Testis (tissue), 3 donors: ENCODE measurements around the gene CFHR5. TPM values are rescaled to one million over a fixed set of nuclear protein-coding genes. Genes with fewer than 3 reads are reported as not detected.

Experiments used
- DNase-seq: peaks from one replicate; pipeline ENCODE4 v3.0.0-alpha.2; 2019
- H3K27ac ChIP-seq, 2 donors: fragments of 200-600 bp; sonication (generic); one replicate each; pipeline ENCODE4 v1.5.1; 2019
- H3K27me3 ChIP-seq: fragments of 200-600 bp; sonication (generic); one replicate; pipeline ENCODE4 v1.5.1; 2019
- H3K36me3 ChIP-seq: fragments of 200-600 bp; sonication (generic); one replicate; pipeline ENCODE4 v1.5.1; 2017; ENCODE audit warnings: low read depth; ENCODE audit errors: missing control alignments
- H3K4me1 ChIP-seq: fragments of 200-600 bp; sonication (generic); one replicate; pipeline ENCODE4 v1.5.1; 2019
- H3K4me3 ChIP-seq, 2 donors: fragments of 200-600 bp; sonication (generic); one replicate each; pipeline ENCODE4 v1.5.1; 2017 to 2019
- H3K9me3 ChIP-seq: fragments of 200-600 bp; sonication (generic); one replicate; pipeline ENCODE4 v1.5.1; 2017
- POLR2A ChIP-seq: fragments of 450-650 bp; IDR thresholded peaks from one replicate; pipeline ENCODE4 v1.6.1; 2017; ENCODE audit warnings: antibody characterized with exemption, mild to moderate bottlenecking, moderate library complexity
- WGBS, 2 donors: methylation state at CpG; one replicate each; pipeline ENCODE4 v1.1.5; 2018; 5-methylcytosine and 5-hydroxymethylcytosine counted together
- intact Hi-C: fragments of 100-400 bp; cut with DNase I; formaldehyde crosslinking; loops from one replicate; pipeline ENCODE4 v1.15.1; 2023; ENCODE audit warnings: low total_unique reads
- polyA plus RNA-seq: library from polyadenylated mRNA; stranded (reverse); fragments of 350-450 nt; fragmentation: Illumina TruSeq; extraction: RNeasy Lipid Tissue Mini Kit (QIAGEN cat#74804); gene quantifications from one replicate; pipeline ENCODE4 v1.2.3, GENCODE V29; 2014; ENCODE audit warnings: low read depth, low replicate concordance; ENCODE audit not compliant: insufficient read depth
- total RNA-seq, 2 donors: library from RNA; depleted of rRNA; stranded (reverse); fragments of >200 nt; gene quantifications; one replicate each; pipeline ENCODE4 v1.2.3, GENCODE V29; 2016
- TF ChIP-seq, protein P1 (sequence below), 3 experiments: fragments of 450-650 bp in 2 of 3; fragments of 200-600 bp in 1 of 3; sonication (generic) in 1 of 3; IDR thresholded peaks; one replicate each; pipeline ENCODE4 v1.5.1; 2016 to 2019; ENCODE audit warnings: antibody characterized with exemption in 3 of 3, mild to moderate bottlenecking in 2 of 3, moderate library complexity in 1 of 3

Gene CFHR5
- total and polyA plus RNA-seq, 3 donors from 2014 or later: 0.11 to 0.24 (median 0.12) TPM

DNA sequence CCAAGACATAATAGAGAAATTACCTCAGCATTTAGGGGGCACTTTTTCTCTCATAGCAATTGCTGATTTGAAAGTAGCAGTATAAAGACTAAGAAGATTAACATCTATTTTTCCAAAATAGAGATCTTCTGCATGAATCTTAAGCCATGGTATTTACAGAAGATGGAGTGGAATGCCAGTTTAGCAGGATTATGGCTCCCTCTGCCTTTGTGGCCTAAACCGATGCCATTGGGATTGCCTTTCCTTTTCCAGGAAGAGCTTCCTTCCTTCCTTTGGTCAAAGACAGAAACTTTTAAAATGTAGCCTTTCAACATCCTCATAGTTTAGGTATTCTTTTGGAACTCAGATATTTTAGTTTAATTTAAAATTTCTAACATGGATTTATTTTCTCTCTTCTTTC is 39.4 kb downstream of the CFHR5 start:
- no peak overlapping the region for H3K4me3 ChIP-seq
- H3K27me3 ChIP-seq: no peaks in the 10 kb centered on the region
- 88% methylated on average over 1 of the region's 1 CpG for WGBS, 2 donors
- DNase-seq: no peak
- H3K4me1 ChIP-seq: no peaks in the 10 kb centered on the region
- intact Hi-C loops: no loop called here
- no peaks in the 10 kb centered on the region for H3K9me3 ChIP-seq
- no peaks in the 10 kb centered on the region for H3K36me3 ChIP-seq
- no peak for TF ChIP-seq POLR2A
- TF ChIP-seq, protein P1, sequence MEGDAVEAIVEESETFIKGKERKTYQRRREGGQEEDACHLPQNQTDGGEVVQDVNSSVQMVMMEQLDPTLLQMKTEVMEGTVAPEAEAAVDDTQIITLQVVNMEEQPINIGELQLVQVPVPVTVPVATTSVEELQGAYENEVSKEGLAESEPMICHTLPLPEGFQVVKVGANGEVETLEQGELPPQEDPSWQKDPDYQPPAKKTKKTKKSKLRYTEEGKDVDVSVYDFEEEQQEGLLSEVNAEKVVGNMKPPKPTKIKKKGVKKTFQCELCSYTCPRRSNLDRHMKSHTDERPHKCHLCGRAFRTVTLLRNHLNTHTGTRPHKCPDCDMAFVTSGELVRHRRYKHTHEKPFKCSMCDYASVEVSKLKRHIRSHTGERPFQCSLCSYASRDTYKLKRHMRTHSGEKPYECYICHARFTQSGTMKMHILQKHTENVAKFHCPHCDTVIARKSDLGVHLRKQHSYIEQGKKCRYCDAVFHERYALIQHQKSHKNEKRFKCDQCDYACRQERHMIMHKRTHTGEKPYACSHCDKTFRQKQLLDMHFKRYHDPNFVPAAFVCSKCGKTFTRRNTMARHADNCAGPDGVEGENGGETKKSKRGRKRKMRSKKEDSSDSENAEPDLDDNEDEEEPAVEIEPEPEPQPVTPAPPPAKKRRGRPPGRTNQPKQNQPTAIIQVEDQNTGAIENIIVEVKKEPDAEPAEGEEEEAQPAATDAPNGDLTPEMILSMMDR (IDR thresholded peaks at IDR 0.05): no peak
- no peak overlapping the region for H3K27ac ChIP-seq

- intact Hi-C loops: no loop called here
- DNase-seq: no peak
Measured at GRCh38 chr1:197017558-197018146, 40.3 kb downstream of the CFHR5 start.

GRCh38 chr1:197021716-197022115 is 44.4 kb downstream of the CFHR5 start:
- intact Hi-C loops: no loop called here
- H3K27me3 ChIP-seq: no peaks in the 10 kb centered on the region
- H3K4me3 ChIP-seq: no peak overlapping the region
- no peaks in the 10 kb centered on the region for H3K4me1 ChIP-seq
- WGBS, 2 donors: 50 to 73% methylated on average over 4 of the region's 4 CpGs
- H3K9me3 ChIP-seq: no peaks in the 10 kb centered on the region
- no peak overlapping the region for H3K27ac ChIP-seq
- no peak for TF ChIP-seq POLR2A
- TF ChIP-seq, protein P1 (IDR thresholded peaks at IDR 0.05): no peak
- DNase-seq: no peak
- no peaks in the 10 kb centered on the region for H3K36me3 ChIP-seq

More at GRCh38 chr1:197017558-197018146, 40.3 kb downstream of the CFHR5 start:
- Histone ChIP-seq H3K9me3 (no peaks in the 10 kb centered on the region), H3K27me3 (no peaks in the 10 kb centered on the region), H3K4me1 (no peaks in the 10 kb centered on the region), H3K36me3 (no peaks in the 10 kb centered on the region), H3K27ac (no peak overlapping the region), H3K4me3 (no peak overlapping the region)
- no peak for TF ChIP-seq POLR2A
- TF ChIP-seq, protein P1 (IDR thresholded peaks at IDR 0.05): no peak
- 60 to 62% methylated on average over 8 of the region's 8 CpGs for WGBS, 2 donors

DNA sequence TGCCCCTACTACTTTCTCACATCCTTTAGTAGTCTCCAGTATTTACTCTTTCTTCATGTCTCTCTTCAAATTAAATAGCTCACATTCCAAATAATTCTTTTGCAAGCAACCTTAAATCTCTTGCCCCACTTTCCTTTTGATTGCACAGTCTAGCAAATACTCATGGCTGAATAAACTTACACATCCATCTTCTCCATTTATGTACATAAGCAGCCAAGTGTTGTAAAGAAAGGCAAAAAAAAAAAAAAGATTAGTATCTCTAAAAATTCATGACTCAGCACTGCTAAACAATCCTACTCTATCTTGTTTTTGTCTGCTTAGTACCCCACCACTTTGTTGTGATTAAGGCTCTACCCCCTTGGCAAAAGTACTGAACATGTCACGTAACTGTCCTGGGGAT is 47.1 kb downstream of the CFHR5 start:
- DNase-seq: no peak
- WGBS, 2 donors: 39 to 98% methylated on average over 1 of the region's 1 CpG
- Histone ChIP-seq H3K36me3 (no peaks in the 10 kb centered on the region), H3K4me1 (no peaks in the 10 kb centered on the region), H3K27me3 (no peaks in the 10 kb centered on the region), H3K9me3 (no peaks in the 10 kb centered on the region), H3K4me3 (no peak overlapping the region), H3K27ac (no peak overlapping the region)
- intact Hi-C loops: no loop called here
- no peak for TF ChIP-seq POLR2A
- TF ChIP-seq, protein P1 (IDR thresholded peaks at IDR 0.05): no peak

DNA sequence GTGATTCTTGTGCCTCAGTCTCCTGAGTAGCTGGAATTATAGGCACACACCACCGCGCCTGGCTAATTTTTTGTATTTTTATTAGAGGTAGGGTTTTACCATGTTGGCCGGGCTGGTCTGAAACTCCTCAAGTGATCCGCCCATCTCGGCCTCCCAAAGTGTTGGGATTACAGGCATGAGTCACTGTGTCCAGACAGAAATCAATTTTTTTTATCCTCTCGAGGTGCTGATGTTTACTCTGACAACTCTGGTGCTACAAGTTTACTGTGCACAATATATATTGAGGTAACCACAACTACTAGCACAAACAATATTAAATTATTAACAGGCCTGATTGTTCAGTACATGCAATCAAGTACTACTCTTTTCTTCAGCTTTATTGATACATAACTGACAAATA is 50.0 kb downstream of the CFHR5 start:
- H3K9me3 ChIP-seq: no peaks in the 10 kb centered on the region
- no peak overlapping the region for H3K27ac ChIP-seq
- intact Hi-C loops: no loop called here
- 92 to 97% methylated on average over 6 of the region's 6 CpGs for WGBS, 2 donors
- no peak overlapping the region for H3K4me3 ChIP-seq
- TF ChIP-seq POLR2A: no peak
- TF ChIP-seq, protein P1 (IDR thresholded peaks at IDR 0.05): no peak
- no peaks in the 10 kb centered on the region for H3K36me3 ChIP-seq
- DNase-seq: no peak
- H3K27me3 ChIP-seq: no peaks in the 10 kb centered on the region
- no peaks in the 10 kb centered on the region for H3K4me1 ChIP-seq
